HG03439 (cell line): Measurements from ENCODE around the gene CFAP77.

Experiments
- ATAC-seq: cut with Tn5 transposase; IDR thresholded peaks from one replicate; pipeline ENCODE4 v1.9.1; 2021; ENCODE audit warnings: mild to moderate bottlenecking, moderate library complexity; ENCODE audit not compliant: unreplicated experiment

Gene CFAP77

GRCh38 chr9:132407196-132407595 is 2.8 kb upstream of the CFAP77 start:
- ATAC-seq, result no peak

- no peak for ATAC-seq
These were observed 1.5 kb upstream of the CFAP77 start for GRCh38 chr9:132408521-132408920.

GRCh38 chr9:132410642-132411041 is 631 bp downstream of the CFAP77 start:
- no peak for ATAC-seq

GRCh38 chr9:132411091-132411508 is 1.1 kb downstream of the CFAP77 start:
- peak; percentile 52 for ATAC-seq

GRCh38 chr9:132412089-132412488 is 2.1 kb downstream of the CFAP77 start:
- no peak for ATAC-seq

- no peak for ATAC-seq
These were observed 3.9 kb downstream of the CFAP77 start for GRCh38 chr9:132413926-132414325.

- no peak for ATAC-seq
These were observed 4.7 kb downstream of the CFAP77 start for GRCh38 chr9:132414731-132415130.

GRCh38 chr9:132415181-132415580 is 5.2 kb downstream of the CFAP77 start:
- no peak for ATAC-seq

GRCh38 chr9:132418726-132419363 is 8.8 kb downstream of the CFAP77 start:
- ATAC-seq, result no peak

GRCh38 chr9:132422574-132422973 is 12.6 kb downstream of the CFAP77 start:
- ATAC-seq, result no peak

GRCh38 chr9:132423503-132423902 is 13.5 kb downstream of the CFAP77 start:
- ATAC-seq, result no peak

- no peak for ATAC-seq
These were observed 15.1 kb downstream of the CFAP77 start for GRCh38 chr9:132424857-132425674.

- ATAC-seq, result no peak
These were observed 15.7 kb downstream of the CFAP77 start for GRCh38 chr9:132425675-132426062.

- ATAC-seq, result no peak
These were observed 16.8 kb downstream of the CFAP77 start for GRCh38 chr9:132426639-132427414.

- ATAC-seq, result no peak
These were observed 21.0 kb downstream of the CFAP77 start for GRCh38 chr9:132430998-132431397.

- no peak for ATAC-seq
These were observed 24.9 kb downstream of the CFAP77 start for GRCh38 chr9:132434881-132435280.

GRCh38 chr9:132439153-132439552 is 29.1 kb downstream of the CFAP77 start:
- no peak for ATAC-seq

GRCh38 chr9:132440735-132441134 is 30.7 kb downstream of the CFAP77 start:
- no peak for ATAC-seq

- ATAC-seq, result no peak
These were observed 31.4 kb downstream of the CFAP77 start for GRCh38 chr9:132441404-132441803.

GRCh38 chr9:132443951-132444607 is 34.1 kb downstream of the CFAP77 start:
- ATAC-seq, result no peak

GRCh38 chr9:132446887-132447286 is 36.9 kb downstream of the CFAP77 start:
- ATAC-seq, result no peak
